ENCODE measurements around the gene NUDT6.

The NUDT6 gene

DNA sequence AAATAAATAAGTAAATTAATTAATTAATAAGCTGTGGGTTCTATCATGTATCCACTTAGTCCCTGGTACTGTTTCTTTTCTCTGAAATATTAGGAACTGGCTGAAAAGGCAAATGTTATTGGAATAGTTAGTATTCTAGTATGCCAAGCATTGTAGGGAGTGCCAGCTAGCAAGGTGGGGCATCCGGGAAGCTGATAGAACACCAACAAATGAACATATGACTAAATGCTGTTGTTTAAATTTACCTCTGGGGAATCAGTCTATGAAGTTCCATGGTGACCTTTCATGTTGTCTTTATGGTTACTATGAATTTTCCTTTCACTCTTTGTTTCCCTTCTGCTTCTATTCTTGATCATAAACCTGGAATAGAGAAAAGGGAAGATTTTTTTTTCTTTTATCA is 32.7 kb downstream of the NUDT6 start:
- Histone ChIP-seq H3K36me3 (ENCODE audit: insufficient read depth, low read length) (no peaks in the 10 kb centered on the region), H3K4me3 (ENCODE audit: low read length, poor library complexity, severe bottlenecking) (no peak overlapping the region), H3K9me3 (ENCODE audit: insufficient read depth, low read depth, low read length) (no peaks in the 10 kb centered on the region), H3K9me2 (replicated peaks; ENCODE audit: low read depth, low read length) (no peaks in the 10 kb centered on the region), H3K27me3 (ENCODE audit: insufficient read depth, low read length, poor library complexity, severe bottlenecking) (no peaks in the 10 kb centered on the region), H4K20me1 (ENCODE audit: insufficient read depth, low read length, poor library complexity, severe bottlenecking) (no peaks in the 10 kb centered on the region), H3K4me2 (ENCODE audit: low read depth, low read length, poor library complexity, severe bottlenecking) (no peak overlapping the region), H3K79me2 (ENCODE audit: insufficient read depth, low read length) (no peaks in the 10 kb centered on the region), H3F3A (ENCODE audit: low read depth) (no peaks in the 10 kb centered on the region), H2AFZ (ENCODE audit: low read length) (no peak overlapping the region), H3K4me1 (ENCODE audit: insufficient read depth, low read length, poor library complexity, severe bottlenecking) (no peaks in the 10 kb centered on the region), H3K9ac (ENCODE audit: low read depth, low read length, poor library complexity, severe bottlenecking) (no peak overlapping the region)
- TF ChIP-seq, protein P1, sequence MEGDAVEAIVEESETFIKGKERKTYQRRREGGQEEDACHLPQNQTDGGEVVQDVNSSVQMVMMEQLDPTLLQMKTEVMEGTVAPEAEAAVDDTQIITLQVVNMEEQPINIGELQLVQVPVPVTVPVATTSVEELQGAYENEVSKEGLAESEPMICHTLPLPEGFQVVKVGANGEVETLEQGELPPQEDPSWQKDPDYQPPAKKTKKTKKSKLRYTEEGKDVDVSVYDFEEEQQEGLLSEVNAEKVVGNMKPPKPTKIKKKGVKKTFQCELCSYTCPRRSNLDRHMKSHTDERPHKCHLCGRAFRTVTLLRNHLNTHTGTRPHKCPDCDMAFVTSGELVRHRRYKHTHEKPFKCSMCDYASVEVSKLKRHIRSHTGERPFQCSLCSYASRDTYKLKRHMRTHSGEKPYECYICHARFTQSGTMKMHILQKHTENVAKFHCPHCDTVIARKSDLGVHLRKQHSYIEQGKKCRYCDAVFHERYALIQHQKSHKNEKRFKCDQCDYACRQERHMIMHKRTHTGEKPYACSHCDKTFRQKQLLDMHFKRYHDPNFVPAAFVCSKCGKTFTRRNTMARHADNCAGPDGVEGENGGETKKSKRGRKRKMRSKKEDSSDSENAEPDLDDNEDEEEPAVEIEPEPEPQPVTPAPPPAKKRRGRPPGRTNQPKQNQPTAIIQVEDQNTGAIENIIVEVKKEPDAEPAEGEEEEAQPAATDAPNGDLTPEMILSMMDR (conservative IDR thresholded peaks at IDR 0.05; ENCODE audit: low read length): no peak
- no peak for TF ChIP-seq EZH2phosphoT487 (IDR thresholded peaks at IDR 0.05; ENCODE audit: borderline replicate concordance)

DNA sequence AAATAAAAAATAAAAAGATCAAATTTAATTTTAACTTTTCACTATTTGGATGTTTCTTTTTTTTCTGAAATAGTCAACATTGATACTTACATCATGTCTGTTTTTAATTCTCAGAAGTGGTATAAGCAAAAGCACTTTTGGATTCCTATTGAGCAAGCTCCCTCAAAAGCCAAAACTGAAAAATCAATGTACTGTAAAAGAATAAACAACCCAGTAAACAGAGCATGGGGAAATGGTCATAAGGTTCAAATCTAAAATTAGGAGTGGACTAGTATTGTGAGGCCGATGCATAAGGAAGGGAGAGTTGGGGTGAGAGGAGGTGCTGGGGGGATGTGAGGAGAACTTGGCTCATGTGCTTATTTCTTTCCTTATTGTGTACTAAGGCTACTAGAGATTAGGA is 37.9 kb downstream of the NUDT6 start:
- H3K79me2 ChIP-seq (ENCODE audit: insufficient read depth, low read length): no peaks in the 10 kb centered on the region
- no peaks in the 10 kb centered on the region for H3F3A ChIP-seq (ENCODE audit: low read depth)
- no peak overlapping the region for H3K4me2 ChIP-seq (ENCODE audit: low read depth, low read length, poor library complexity, severe bottlenecking)
- no peaks in the 10 kb centered on the region for H3K9me3 ChIP-seq (ENCODE audit: insufficient read depth, low read depth, low read length)
- no peaks in the 10 kb centered on the region for H3K4me1 ChIP-seq (ENCODE audit: insufficient read depth, low read length, poor library complexity, severe bottlenecking)
- H3K36me3 ChIP-seq (ENCODE audit: insufficient read depth, low read length): no peaks in the 10 kb centered on the region
- no peaks in the 10 kb centered on the region for H3K27me3 ChIP-seq (ENCODE audit: insufficient read depth, low read length, poor library complexity, severe bottlenecking)
- H4K20me1 ChIP-seq (ENCODE audit: insufficient read depth, low read length, poor library complexity, severe bottlenecking): no peaks in the 10 kb centered on the region
- TF ChIP-seq EZH2phosphoT487 (IDR thresholded peaks at IDR 0.05; ENCODE audit: borderline replicate concordance): no peak
- TF ChIP-seq, protein P1 (conservative IDR thresholded peaks at IDR 0.05; ENCODE audit: low read length): no peak
- no peak overlapping the region for H3K4me3 ChIP-seq (ENCODE audit: low read length, poor library complexity, severe bottlenecking)
- no peaks in the 10 kb centered on the region for H3K9me2 ChIP-seq (replicated peaks; ENCODE audit: low read depth, low read length)
- no peak overlapping the region for H2AFZ ChIP-seq (ENCODE audit: low read length)
- H3K9ac ChIP-seq (ENCODE audit: low read depth, low read length, poor library complexity, severe bottlenecking): no peak overlapping the region

DNA sequence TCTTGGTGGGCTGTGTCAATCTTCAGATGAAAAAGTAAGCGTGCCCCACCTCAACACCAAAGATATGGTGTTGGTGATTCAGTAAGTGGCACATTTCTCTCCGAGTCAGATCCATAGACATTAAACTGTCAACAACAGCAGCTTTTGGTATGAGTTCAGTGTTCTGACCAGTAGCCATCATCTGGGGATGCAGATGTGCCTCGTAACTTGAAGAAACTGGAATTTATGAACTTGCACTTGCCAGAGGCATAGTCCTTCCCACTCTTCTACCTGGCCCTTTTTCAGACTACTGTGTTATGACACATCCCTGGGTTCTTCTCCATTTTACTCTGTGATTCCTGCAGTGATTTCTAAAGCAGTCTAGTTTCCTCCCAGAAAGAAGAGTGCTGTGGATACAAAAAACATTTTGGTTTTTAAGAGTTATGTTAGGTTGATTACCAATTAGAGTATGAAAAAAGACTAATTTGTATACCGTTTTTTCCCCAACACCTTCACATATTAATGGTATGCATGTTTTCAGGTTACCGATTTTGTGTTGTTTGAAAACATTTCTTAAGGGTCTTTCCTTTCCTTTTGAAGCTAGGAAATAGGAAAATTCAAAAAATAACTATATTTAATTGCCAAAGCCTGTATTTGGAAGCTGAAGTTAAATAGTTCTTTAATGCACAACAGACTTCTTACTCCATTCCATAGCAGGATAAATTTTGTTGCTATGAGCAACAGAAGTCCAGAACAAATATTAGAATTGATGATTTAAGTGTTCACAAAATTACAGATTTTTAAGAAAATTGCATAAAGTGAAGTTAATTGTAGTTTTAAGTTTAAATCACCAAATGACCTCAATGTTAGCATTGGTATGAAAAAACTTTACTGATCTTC is 39.3 kb downstream of the NUDT6 start:
- Histone ChIP-seq H3K9me3 (ENCODE audit: insufficient read depth, low read depth, low read length) (no peaks in the 10 kb centered on the region), H3K36me3 (ENCODE audit: insufficient read depth, low read length) (no peaks in the 10 kb centered on the region), H3F3A (ENCODE audit: low read depth) (no peaks in the 10 kb centered on the region), H3K4me1 (ENCODE audit: insufficient read depth, low read length, poor library complexity, severe bottlenecking) (no peaks in the 10 kb centered on the region), H3K4me3 (ENCODE audit: low read length, poor library complexity, severe bottlenecking) (no peak overlapping the region), H3K4me2 (ENCODE audit: low read depth, low read length, poor library complexity, severe bottlenecking) (no peak overlapping the region), H3K9ac (ENCODE audit: low read depth, low read length, poor library complexity, severe bottlenecking) (no peak overlapping the region), H3K9me2 (replicated peaks; ENCODE audit: low read depth, low read length) (no peaks in the 10 kb centered on the region), H3K79me2 (ENCODE audit: insufficient read depth, low read length) (no peaks in the 10 kb centered on the region), H4K20me1 (ENCODE audit: insufficient read depth, low read length, poor library complexity, severe bottlenecking) (no peaks in the 10 kb centered on the region), H3K27me3 (ENCODE audit: insufficient read depth, low read length, poor library complexity, severe bottlenecking) (no peaks in the 10 kb centered on the region), H2AFZ (ENCODE audit: low read length) (no peak overlapping the region)
- TF ChIP-seq, protein P1 (conservative IDR thresholded peaks at IDR 0.05; ENCODE audit: low read length): no peak
- TF ChIP-seq EZH2phosphoT487 (IDR thresholded peaks at IDR 0.05; ENCODE audit: borderline replicate concordance): no peak

Data from Loucy (cell line).